ENCODE data around the gene PCDHGB7.

GRCh38 chr5:141369994-141370848, 47.3 kb upstream of the PCDHGB7 start, which contains the start of gene PCDHGB3:
- peak; percentile 38 for TF ChIP-seq CTCF (IDR thresholded peaks at IDR 0.05)
- TF ChIP-seq EZH2 (IDR thresholded peaks at IDR 0.05; ENCODE audit: borderline replicate concordance, insufficient read depth, low read depth, low read length, poor library complexity, severe bottlenecking), result no peak

All from B cell (primary cell).